Neural crest cell (in vitro differentiated cells): ENCODE results near the gene DNAH6. TPM values are rescaled to one million over a fixed set of nuclear protein-coding genes. Genes with fewer than 3 reads are reported as not detected.

ENCODE experiments used
- DNase-seq: peaks from one replicate; pipeline ENCODE4 v3.0.0; 2021; ENCODE audit warnings: low read depth, mixed read lengths, low spot score
- H3K27ac Mint-ChIP-seq: one replicate; pipeline ENCODE4 v1.8.0; 2021; ENCODE audit warnings: mild to moderate bottlenecking, mixed read lengths; ENCODE audit not compliant: unreplicated experiment
- H3K27me3 Mint-ChIP-seq: 2 replicates; pipeline ENCODE4 v1.8.0; 2021; ENCODE audit warnings: low read depth, mild to moderate bottlenecking, mixed read lengths
- H3K36me3 Mint-ChIP-seq: 2 replicates; pipeline ENCODE4 v1.8.0; 2021; ENCODE audit warnings: low read depth, mild to moderate bottlenecking, mixed read lengths
- H3K4me1 Mint-ChIP-seq: 2 replicates; pipeline ENCODE4 v1.8.0; 2021; ENCODE audit warnings: mixed read lengths
- H3K4me3 Mint-ChIP-seq: one replicate; pipeline ENCODE4 v1.8.0; 2021; ENCODE audit warnings: mild to moderate bottlenecking, mixed read lengths
- H3K9me3 Mint-ChIP-seq: 2 replicates; pipeline ENCODE4 v1.8.0; 2021; ENCODE audit warnings: mixed read lengths
- total RNA-seq: library from RNA; stranded (reverse); gene quantifications from 2 replicates; pipeline ENCODE4 v1.2.1, GENCODE V29; 2021
- TF ChIP-seq, protein P1 (sequence below): fragments of 200-600 bp; sonication (generic); conservative IDR thresholded peaks from 2 replicates; pipeline ENCODE4 v1.5.0; 2021; ENCODE audit warnings: antibody characterized with exemption, mild to moderate bottlenecking

Gene DNAH6
- total RNA-seq, 1 donor from 2014 or later, result 2.8 TPM

DNA sequence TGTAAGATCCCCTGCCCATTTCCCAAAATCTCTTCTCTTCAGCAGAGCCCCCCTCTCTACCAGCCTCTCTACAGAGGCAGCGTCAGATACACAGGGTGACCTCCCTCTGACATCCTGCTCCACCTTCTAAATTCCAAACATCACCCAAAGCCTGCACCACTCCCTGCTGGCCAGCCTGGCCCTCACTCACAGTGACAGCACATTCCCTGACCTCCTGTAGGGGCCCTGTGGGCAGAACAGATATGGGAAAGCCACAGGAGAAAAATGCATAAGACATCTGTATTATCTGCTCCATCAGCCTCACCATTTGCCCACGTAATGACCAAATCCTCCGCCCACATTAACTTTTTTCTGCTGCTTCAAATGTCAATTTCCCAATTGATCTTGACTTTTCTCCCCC, 324.0 kb downstream of the DNAH6 start:
- Mint-ChIP-seq H3K4me3 (no peak overlapping the region), H3K36me3 (peaks cover 11% of the 10 kb centered on the region), H3K9me3 (peaks cover 8% of the 10 kb centered on the region), H3K27ac (no peak overlapping the region), H3K4me1 (peaks cover 11% of the 10 kb centered on the region), H3K27me3 (no peaks in the 10 kb centered on the region)
- no peak for DNase-seq
- TF ChIP-seq, protein P1, sequence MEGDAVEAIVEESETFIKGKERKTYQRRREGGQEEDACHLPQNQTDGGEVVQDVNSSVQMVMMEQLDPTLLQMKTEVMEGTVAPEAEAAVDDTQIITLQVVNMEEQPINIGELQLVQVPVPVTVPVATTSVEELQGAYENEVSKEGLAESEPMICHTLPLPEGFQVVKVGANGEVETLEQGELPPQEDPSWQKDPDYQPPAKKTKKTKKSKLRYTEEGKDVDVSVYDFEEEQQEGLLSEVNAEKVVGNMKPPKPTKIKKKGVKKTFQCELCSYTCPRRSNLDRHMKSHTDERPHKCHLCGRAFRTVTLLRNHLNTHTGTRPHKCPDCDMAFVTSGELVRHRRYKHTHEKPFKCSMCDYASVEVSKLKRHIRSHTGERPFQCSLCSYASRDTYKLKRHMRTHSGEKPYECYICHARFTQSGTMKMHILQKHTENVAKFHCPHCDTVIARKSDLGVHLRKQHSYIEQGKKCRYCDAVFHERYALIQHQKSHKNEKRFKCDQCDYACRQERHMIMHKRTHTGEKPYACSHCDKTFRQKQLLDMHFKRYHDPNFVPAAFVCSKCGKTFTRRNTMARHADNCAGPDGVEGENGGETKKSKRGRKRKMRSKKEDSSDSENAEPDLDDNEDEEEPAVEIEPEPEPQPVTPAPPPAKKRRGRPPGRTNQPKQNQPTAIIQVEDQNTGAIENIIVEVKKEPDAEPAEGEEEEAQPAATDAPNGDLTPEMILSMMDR, result no peak

DNA sequence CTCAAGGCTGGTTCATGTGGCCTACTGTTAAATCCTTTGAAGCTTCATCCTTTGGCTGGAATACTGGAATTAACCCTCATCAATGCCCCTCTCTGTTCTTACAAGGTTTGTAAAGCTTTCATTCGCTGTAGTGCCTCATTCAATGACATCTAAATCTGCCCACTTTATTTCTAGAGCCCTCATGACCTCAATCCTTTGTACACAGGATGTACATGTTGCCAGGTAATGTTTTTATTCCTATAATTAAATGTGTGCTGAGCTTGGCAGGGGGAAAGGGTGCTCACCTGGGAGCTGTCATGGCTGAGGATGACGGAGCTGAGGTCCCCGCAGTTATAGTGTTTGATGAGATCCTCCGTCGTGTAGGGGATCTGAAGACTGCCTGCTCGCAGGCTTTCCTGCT, 325.3 kb downstream of the DNAH6 start:
- Mint-ChIP-seq H3K36me3 (peaks cover 4% of the 10 kb centered on the region), H3K27ac (no peak overlapping the region), H3K4me1 (peaks cover 11% of the 10 kb centered on the region), H3K4me3 (no peak overlapping the region), H3K9me3 (peaks cover 4% of the 10 kb centered on the region), H3K27me3 (no peaks in the 10 kb centered on the region)
- no peak for DNase-seq
- TF ChIP-seq, protein P1, result no peak

DNA sequence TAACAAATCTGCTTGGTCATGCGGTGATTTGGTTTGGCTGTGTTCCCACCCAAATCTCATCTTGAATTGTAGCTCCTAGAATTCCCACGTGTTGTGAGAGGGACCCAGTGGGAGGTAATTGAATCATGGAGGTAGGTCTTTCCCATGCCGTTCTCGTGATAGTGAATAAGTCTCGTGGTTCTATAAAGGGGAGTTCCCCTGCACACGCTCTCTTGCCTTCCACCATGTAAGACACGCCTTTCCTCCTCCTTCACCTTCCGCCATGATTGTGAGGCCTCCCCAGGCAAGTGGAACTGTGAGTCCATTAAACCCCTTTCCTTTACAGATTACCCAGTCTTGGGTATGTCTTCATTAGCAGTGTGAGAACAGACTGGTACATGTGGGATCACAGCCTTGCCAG, 327.8 kb downstream of the DNAH6 start:
- H3K36me3 Mint-ChIP-seq, result no peaks in the 10 kb centered on the region
- H3K4me3 Mint-ChIP-seq, result no peak overlapping the region
- no peak overlapping the region for H3K27ac Mint-ChIP-seq
- no peak for DNase-seq
- H3K4me1 Mint-ChIP-seq, result peaks cover 11% of the 10 kb centered on the region
- TF ChIP-seq, protein P1, result no peak
- H3K9me3 Mint-ChIP-seq, result no peaks in the 10 kb centered on the region
- no peaks in the 10 kb centered on the region for H3K27me3 Mint-ChIP-seq

DNA sequence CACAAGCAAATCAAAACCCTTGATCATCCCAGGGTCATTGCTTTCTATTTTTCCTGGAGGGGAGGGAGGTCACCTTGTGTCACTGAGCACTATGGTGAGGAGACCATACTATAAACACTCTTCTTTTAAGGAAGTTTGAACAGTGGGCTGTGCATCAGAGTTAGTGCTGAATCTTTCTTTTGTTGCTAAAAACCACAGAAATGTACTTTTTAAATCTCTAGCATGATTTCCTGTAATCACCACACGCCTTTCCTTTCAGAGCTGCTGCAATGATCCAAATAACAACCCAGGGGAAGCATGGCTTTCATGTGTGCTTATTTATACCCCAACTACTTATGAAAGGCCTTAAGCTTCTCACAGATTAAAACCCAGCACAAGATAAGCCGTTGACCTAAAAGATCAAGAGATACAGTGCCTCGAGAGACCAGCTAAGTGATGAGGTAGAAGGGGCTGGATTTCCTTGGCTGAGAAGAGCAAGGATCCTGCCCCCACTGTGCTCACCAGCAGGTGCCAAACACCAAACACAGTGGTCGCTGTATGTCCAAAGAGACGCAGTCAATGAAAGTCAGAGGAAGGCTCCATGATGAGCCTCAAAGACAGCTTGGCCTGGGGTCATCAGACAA, 329.9 kb downstream of the DNAH6 start:
- Mint-ChIP-seq H3K9me3 (no peaks in the 10 kb centered on the region), H3K4me3 (no peak overlapping the region), H3K36me3 (no peaks in the 10 kb centered on the region), H3K27ac (no peak overlapping the region), H3K27me3 (no peaks in the 10 kb centered on the region), H3K4me1 (no peaks in the 10 kb centered on the region)
- TF ChIP-seq, protein P1, result no peak
- DNase-seq, result no peak

DNA sequence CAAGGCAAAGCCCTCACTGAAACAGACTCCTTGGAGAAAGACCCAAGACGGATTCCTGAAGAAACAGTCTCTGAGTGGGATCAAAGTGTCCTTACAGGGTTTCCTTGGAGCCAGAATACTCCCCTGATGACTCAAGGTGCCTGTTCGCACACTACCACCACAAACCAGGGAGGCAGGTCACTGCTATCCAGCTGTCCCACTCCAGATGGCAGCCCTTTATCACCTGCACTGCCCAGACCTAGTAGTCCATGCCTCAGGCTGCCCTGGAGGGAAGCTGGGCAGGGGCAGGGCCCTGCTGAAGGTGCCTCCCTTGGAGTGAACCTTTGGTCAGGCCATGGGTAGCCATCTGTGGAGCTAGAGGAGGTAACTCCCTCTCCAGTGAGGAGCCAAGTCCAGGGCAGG, 330.4 kb downstream of the DNAH6 start:
- no peaks in the 10 kb centered on the region for H3K27me3 Mint-ChIP-seq
- H3K36me3 Mint-ChIP-seq, result no peaks in the 10 kb centered on the region
- TF ChIP-seq, protein P1, result no peak
- H3K4me1 Mint-ChIP-seq, result no peaks in the 10 kb centered on the region
- H3K4me3 Mint-ChIP-seq, result no peak overlapping the region
- no peak overlapping the region for H3K27ac Mint-ChIP-seq
- no peaks in the 10 kb centered on the region for H3K9me3 Mint-ChIP-seq
- no peak for DNase-seq
